ENCODE data around the gene ADAMTS17.

The ADAMTS17 gene

GRCh38 chr15:100125401-100126191, 216.2 kb downstream of the ADAMTS17 start:
- no peak for DNase-seq

GRCh38 chr15:100124936-100125335, 216.8 kb downstream of the ADAMTS17 start:
- no peak for DNase-seq

- no peak for DNase-seq
Observed at GRCh38 chr15:100124361-100124760, 217.4 kb downstream of the ADAMTS17 start.

- no peak for DNase-seq
Observed at GRCh38 chr15:100123611-100124010, 218.2 kb downstream of the ADAMTS17 start.

GRCh38 chr15:100121285-100121684, 220.5 kb downstream of the ADAMTS17 start:
- no peak for DNase-seq

GRCh38 chr15:100120111-100120510, 221.7 kb downstream of the ADAMTS17 start:
- no peak for DNase-seq

- DNase-seq = no peak
Observed at GRCh38 chr15:100118546-100118945, 223.2 kb downstream of the ADAMTS17 start.

- DNase-seq = no peak
Observed at GRCh38 chr15:100116416-100117190, 225.2 kb downstream of the ADAMTS17 start.

- DNase-seq = peak; percentile 22
Observed at GRCh38 chr15:100115711-100116090, 226.1 kb downstream of the ADAMTS17 start.

- DNase-seq = no peak
Observed at GRCh38 chr15:100115066-100115710, 226.6 kb downstream of the ADAMTS17 start.

- peak; percentile 58 for DNase-seq
Observed at GRCh38 chr15:100114571-100114970, 227.2 kb downstream of the ADAMTS17 start.

GRCh38 chr15:100114100-100114499, 227.7 kb downstream of the ADAMTS17 start:
- peak; percentile 86 for DNase-seq

GRCh38 chr15:100113351-100114080, 228.3 kb downstream of the ADAMTS17 start:
- no peak for DNase-seq

GRCh38 chr15:100112636-100113305, 229.0 kb downstream of the ADAMTS17 start:
- no peak for DNase-seq

GRCh38 chr15:100112061-100112420, 229.7 kb downstream of the ADAMTS17 start:
- no peak for DNase-seq

GRCh38 chr15:100111125-100112060, 230.4 kb downstream of the ADAMTS17 start:
- DNase-seq = peak; percentile 81

- DNase-seq = no peak
Observed at GRCh38 chr15:100109486-100110035, 232.2 kb downstream of the ADAMTS17 start.

- DNase-seq = no peak
Observed at GRCh38 chr15:100108846-100109245, 232.9 kb downstream of the ADAMTS17 start.

- no peak for DNase-seq
Observed at GRCh38 chr15:100108346-100108745, 233.4 kb downstream of the ADAMTS17 start.

GRCh38 chr15:100107606-100108225, 234.1 kb downstream of the ADAMTS17 start:
- DNase-seq = no peak

All from fibroblast of skin of scalp (primary cell).